Thyroid gland (tissue), 4 donors: ENCODE measurements around the gene FAH. TPM values are rescaled to one million over a fixed set of nuclear protein-coding genes. Genes with fewer than 3 reads are reported as not detected.

Source experiments
- DNase-seq, 2 donors: peaks; one replicate each; pipeline ENCODE4 v3.0.0-alpha.2; 2019
- H3K27ac ChIP-seq, 3 donors: fragments of 200-600 bp; sonication (generic); 1 replicate in 2 of 3; 2 replicates in 1 of 3; pipeline ENCODE4 v1.5.1; 2016 to 2019; ENCODE audit warnings: mild to moderate bottlenecking in 1 of 3, moderate library complexity in 1 of 3
- H3K27me3 ChIP-seq: fragments of 200-600 bp; sonication (generic); one replicate; pipeline ENCODE4 v1.5.1; 2019
- H3K36me3 ChIP-seq, 2 donors: fragments of 200-600 bp; sonication (generic); one replicate each; pipeline ENCODE4 v1.5.1; 2016 to 2019
- H3K4me1 ChIP-seq, 2 donors: fragments of 200-600 bp; sonication (generic); one replicate each; pipeline ENCODE4 v1.5.1; 2017 to 2019
- H3K4me3 ChIP-seq, 3 donors: fragments of 200-600 bp; sonication (generic); replicated peaks in 1 of 3; 1 replicate in 2 of 3; 2 replicates in 1 of 3; pipeline ENCODE4 v1.5.1; 2016; ENCODE audit warnings: mild to moderate bottlenecking in 1 of 3
- H3K9me3 ChIP-seq: fragments of 200-600 bp; sonication (generic); one replicate; pipeline ENCODE4 v1.5.1; 2017
- POLR2A ChIP-seq, 2 donors: fragments of 450-650 bp; IDR thresholded peaks; one replicate each; pipeline ENCODE4 v1.6.1; 2017; ENCODE audit warnings: antibody characterized with exemption in 2 of 2, mild to moderate bottlenecking in 2 of 2, moderate library complexity in 1 of 2
- WGBS, 2 donors: methylation state at CpG; one replicate each; pipeline ENCODE4 v1.1.5; 2017; 5-methylcytosine and 5-hydroxymethylcytosine counted together
- intact Hi-C: fragments of 100-400 bp; cut with DNase I; formaldehyde crosslinking; loops from one replicate; pipeline ENCODE4 v1.15.1; 2023
- total RNA-seq, 4 donors: library from RNA; depleted of rRNA; stranded (reverse); fragments of >200 nt; gene quantifications; one replicate each; pipeline ENCODE4 v1.2.3, GENCODE V29; 2016
- TF ChIP-seq, protein P1 (sequence below), 6 experiments: fragments of 200-600 bp in 3 of 6; fragments of 450-650 bp in 3 of 6; sonication (generic) in 3 of 6; IDR thresholded peaks; one replicate each; pipeline ENCODE4 v1.5.1; 2016 to 2019; ENCODE audit warnings: antibody characterized with exemption in 6 of 6, mild to moderate bottlenecking in 2 of 6, inconsistent platforms in 1 of 6, moderate library complexity in 1 of 6

Gene FAH
- total RNA-seq, 4 donors from 2014 or later, result 14.0 to 30.2 (median 21.2) TPM

- H3K9me3 ChIP-seq, result no peaks in the 10 kb centered on the region
- no peak for DNase-seq
- H3K36me3 ChIP-seq, result peaks cover 0 to 11% of the 10 kb centered on the region in 2 donors
- H3K27me3 ChIP-seq, result no peaks in the 10 kb centered on the region
- WGBS, 2 donors, result 52 to 65% methylated on average over 2 of the region's 2 CpGs
- intact Hi-C loops, result no loop called here
- H3K4me3 ChIP-seq, result no peak overlapping the region
- no peak overlapping the region for H3K27ac ChIP-seq
- no peak for TF ChIP-seq POLR2A (IDR thresholded peaks at IDR 0.05)
- TF ChIP-seq, protein P1, sequence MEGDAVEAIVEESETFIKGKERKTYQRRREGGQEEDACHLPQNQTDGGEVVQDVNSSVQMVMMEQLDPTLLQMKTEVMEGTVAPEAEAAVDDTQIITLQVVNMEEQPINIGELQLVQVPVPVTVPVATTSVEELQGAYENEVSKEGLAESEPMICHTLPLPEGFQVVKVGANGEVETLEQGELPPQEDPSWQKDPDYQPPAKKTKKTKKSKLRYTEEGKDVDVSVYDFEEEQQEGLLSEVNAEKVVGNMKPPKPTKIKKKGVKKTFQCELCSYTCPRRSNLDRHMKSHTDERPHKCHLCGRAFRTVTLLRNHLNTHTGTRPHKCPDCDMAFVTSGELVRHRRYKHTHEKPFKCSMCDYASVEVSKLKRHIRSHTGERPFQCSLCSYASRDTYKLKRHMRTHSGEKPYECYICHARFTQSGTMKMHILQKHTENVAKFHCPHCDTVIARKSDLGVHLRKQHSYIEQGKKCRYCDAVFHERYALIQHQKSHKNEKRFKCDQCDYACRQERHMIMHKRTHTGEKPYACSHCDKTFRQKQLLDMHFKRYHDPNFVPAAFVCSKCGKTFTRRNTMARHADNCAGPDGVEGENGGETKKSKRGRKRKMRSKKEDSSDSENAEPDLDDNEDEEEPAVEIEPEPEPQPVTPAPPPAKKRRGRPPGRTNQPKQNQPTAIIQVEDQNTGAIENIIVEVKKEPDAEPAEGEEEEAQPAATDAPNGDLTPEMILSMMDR (IDR thresholded peaks at IDR 0.05), result no peak
- H3K4me1 ChIP-seq, result no peaks in the 10 kb centered on the region
These were observed 35.5 kb downstream of the FAH start for GRCh38 chr15:80188251-80188650.

- H3K9me3 ChIP-seq, result no peaks in the 10 kb centered on the region
- no peaks in the 10 kb centered on the region for H3K27me3 ChIP-seq
- H3K27ac ChIP-seq, result no peak overlapping the region
- WGBS, 2 donors, result 91 to 95% methylated on average over 2 of the region's 2 CpGs
- H3K4me3 ChIP-seq, result no peak overlapping the region
- DNase-seq, result no peak
- peaks cover 0 to 7% of the 10 kb centered on the region in 2 donors for H3K36me3 ChIP-seq
- no peak for TF ChIP-seq POLR2A (IDR thresholded peaks at IDR 0.05)
- TF ChIP-seq, protein P1 (IDR thresholded peaks at IDR 0.05), result no peak
- intact Hi-C loops, result no loop called here
- no peaks in the 10 kb centered on the region for H3K4me1 ChIP-seq
These were observed 38.4 kb downstream of the FAH start for GRCh38 chr15:80191198-80191597.

DNA sequence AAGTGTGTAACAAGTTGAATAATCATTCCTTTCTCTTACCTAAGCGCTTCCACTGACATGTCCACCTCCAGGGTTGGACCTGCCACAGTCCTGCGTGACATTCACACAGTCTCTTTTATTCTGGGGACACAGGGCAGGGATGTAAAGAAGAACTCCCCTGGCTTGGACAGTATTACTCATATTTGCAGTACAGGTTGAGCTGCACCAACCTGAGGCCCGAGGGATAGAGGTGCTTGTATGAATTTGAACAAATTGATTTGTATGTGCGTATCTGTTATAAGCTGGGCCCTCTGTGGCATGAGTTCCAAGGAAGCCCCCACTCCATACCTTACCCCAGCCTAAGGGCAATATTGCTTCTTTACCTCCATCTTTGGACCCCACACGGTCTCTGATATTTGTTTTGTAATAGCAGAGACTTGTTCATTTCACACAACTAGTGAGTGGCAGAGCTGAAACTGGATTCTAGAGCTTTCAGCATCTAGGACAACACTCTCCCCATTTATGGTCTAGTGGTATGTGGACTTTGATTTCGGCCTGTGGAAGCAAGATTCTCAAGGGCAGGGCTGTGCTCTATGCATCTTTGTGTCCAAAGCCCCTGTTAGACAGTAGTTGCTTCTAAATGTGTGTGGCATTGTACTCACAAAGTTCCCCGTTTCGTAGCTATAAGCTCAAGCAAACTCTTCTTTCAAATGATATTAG lies 39.2 kb downstream of the FAH start:
- H3K4me3 ChIP-seq, result no peak overlapping the region
- peaks cover 0 to 1% of the 10 kb centered on the region in 2 donors for H3K36me3 ChIP-seq
- no peak for DNase-seq
- 89 to 91% methylated on average over 8 of the region's 8 CpGs for WGBS, 2 donors
- no peaks in the 10 kb centered on the region for H3K27me3 ChIP-seq
- no peaks in the 10 kb centered on the region for H3K4me1 ChIP-seq
- intact Hi-C loops, result no loop called here
- H3K9me3 ChIP-seq, result no peaks in the 10 kb centered on the region
- TF ChIP-seq, protein P1 (IDR thresholded peaks at IDR 0.05), result no peak
- no peak overlapping the region for H3K27ac ChIP-seq

- H3K27me3 ChIP-seq, result no peaks in the 10 kb centered on the region
- H3K4me3 ChIP-seq, result no peak overlapping the region
- WGBS, 2 donors, result 95 to 100% methylated on average over 1 of the region's 1 CpG
- TF ChIP-seq POLR2A (IDR thresholded peaks at IDR 0.05), result no peak
- TF ChIP-seq, protein P1 (IDR thresholded peaks at IDR 0.05), result no peak
- no peaks in the 10 kb centered on the region for H3K9me3 ChIP-seq
- no peaks in the 10 kb centered on the region for H3K4me1 ChIP-seq
- intact Hi-C loops, result no loop called here
- no peak overlapping the region for H3K27ac ChIP-seq
- no peak for DNase-seq
- no peaks in the 10 kb centered on the region for H3K36me3 ChIP-seq
These were observed 41.4 kb downstream of the FAH start for GRCh38 chr15:80194186-80194585.

DNA sequence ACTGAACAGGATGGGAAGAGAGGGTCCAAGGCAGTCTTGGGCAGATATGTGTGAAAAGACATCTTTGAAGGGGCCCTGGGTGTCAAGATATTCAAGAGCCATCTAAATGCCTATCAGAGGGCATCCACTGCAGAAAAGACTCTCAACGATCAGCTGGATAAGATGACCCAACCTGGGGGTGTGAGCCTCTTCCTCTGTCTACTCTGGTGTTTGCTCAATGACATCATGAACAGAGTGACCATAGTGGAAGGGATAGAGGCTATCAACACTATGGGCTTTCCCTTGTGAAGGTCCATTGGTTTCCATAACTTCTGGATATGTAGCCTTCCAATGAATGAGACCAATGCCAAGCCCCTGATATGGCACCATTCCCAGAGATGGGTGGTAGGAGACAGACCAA lies 42.1 kb downstream of the FAH start:
- H3K4me1 ChIP-seq, result no peaks in the 10 kb centered on the region
- intact Hi-C loops, result no loop called here
- 67% methylated on average over 1 of the region's 1 CpG for WGBS, 2 donors

More for the DNA sequence above, 42.1 kb downstream of the FAH start:
- no peak overlapping the region for H3K27ac ChIP-seq
- H3K4me3 ChIP-seq, result no peak overlapping the region
- no peaks in the 10 kb centered on the region for H3K36me3 ChIP-seq
- H3K9me3 ChIP-seq, result no peaks in the 10 kb centered on the region
- H3K27me3 ChIP-seq, result no peaks in the 10 kb centered on the region
- no peak for DNase-seq
- TF ChIP-seq, protein P1 (IDR thresholded peaks at IDR 0.05), result no peak
- TF ChIP-seq POLR2A (IDR thresholded peaks at IDR 0.05), result no peak
